WERI-Rb-1 (cell line): ENCODE results near the gene CDC14B.

ENCODE experiments used
- DNase-seq: peaks from one replicate; pipeline ENCODE4 v3.0.0-alpha.2; 2020
- H3K27ac ChIP-seq: fragments of 250-450 bp; sonication (Bioruptor Pico); 2 replicates; pipeline ENCODE4 v1.5.1; 2020; ENCODE audit warnings: mild to moderate bottlenecking, moderate library complexity
- H3K27me3 ChIP-seq: fragments of 250-450 bp; sonication (Bioruptor Pico); 2 replicates; pipeline ENCODE4 v1.5.1; 2021; ENCODE audit warnings: mild to moderate bottlenecking, low read depth, moderate library complexity; ENCODE audit not compliant: insufficient read depth, severe bottlenecking
- H3K36me3 ChIP-seq: fragments of 250-450 bp; sonication (Bioruptor Pico); 2 replicates; pipeline ENCODE4 v1.5.1; 2020; ENCODE audit warnings: mild to moderate bottlenecking, moderate library complexity
- H3K4me3 ChIP-seq: 2 replicates; pipeline ENCODE4 v1.5.1; 2011; ENCODE audit warnings: low read depth, mild to moderate bottlenecking, control low read depth, low read length
- H3K9me3 ChIP-seq: fragments of 250-450 bp; sonication (Bioruptor Pico); 2 replicates; pipeline ENCODE4 v1.5.1; 2021; ENCODE audit warnings: mild to moderate bottlenecking, moderate library complexity; ENCODE audit not compliant: severe bottlenecking
- CTCF ChIP-seq: IDR thresholded peaks from 2 replicates; pipeline ENCODE4 v1.5.1; 2011; ENCODE audit warnings: low read depth, mild to moderate bottlenecking, control low read depth, inconsistent platforms, low read length

The CDC14B gene

DNA sequence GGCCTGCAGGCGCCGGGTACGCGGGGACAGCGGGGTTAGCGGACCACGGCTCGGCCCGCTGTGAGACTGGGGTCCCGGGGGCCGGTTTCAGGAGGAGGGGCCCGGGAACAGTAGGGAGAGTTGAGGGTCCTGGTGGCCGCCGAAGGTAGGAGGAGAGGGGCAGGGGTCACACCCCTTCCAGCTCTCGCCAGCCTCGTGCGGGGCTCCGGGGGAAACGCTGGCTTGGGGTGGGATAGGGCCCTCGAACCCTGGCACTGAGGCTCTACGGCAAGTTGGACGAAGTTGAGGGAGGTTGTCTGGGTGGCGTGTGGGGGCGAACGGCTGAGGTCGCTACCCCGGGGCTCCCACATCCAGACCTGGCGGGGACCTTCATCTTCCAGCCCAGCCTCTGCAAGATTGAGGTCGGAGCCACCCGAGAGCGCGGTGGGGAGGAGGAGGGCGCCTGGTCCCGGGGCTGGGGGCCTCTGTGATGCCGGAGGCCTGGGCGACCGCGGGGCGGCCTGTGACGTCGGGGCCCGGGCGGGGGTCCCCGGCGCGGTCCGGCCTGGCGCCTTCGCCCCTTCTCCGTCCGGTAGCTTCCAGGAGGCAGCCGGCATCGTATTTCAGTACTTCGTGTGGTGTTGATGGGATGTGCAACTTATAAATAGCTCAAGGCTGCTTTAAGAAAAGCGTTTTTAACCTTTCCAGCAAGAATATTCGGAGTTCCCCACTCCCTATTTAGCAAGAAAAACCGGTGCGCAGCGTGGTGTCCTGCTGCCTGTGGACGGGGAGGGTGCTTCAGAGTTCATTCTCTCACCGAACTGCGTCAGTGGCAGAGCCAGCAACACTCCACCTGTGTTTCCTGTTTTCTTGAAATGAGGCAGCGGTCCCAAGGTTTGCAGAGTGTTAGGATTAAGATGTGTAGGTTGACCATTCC lies 168.8 kb downstream of the CDC14B start:
- H3K27me3 ChIP-seq, result no peaks in the 10 kb centered on the region
- no peaks in the 10 kb centered on the region for H3K9me3 ChIP-seq
- H3K4me3 ChIP-seq, result peak overlapping the region; percentile 64
- H3K27ac ChIP-seq, result peak overlapping the region; percentile 28; the same call in 1 of the 2 replicates
- DNase-seq, result peak; percentile 28
- H3K36me3 ChIP-seq, result no peaks in the 10 kb centered on the region
- no peak for TF ChIP-seq CTCF
